SKM-1 (cell line): ENCODE results near the gene GALNT7.

Experiments
- DNase-seq: peaks from one replicate; lab custom pipeline; 2025; ENCODE audit not compliant: unreplicated experiment; lab: John Stamatoyannopoulos, UW

GALNT7 gene

DNA sequence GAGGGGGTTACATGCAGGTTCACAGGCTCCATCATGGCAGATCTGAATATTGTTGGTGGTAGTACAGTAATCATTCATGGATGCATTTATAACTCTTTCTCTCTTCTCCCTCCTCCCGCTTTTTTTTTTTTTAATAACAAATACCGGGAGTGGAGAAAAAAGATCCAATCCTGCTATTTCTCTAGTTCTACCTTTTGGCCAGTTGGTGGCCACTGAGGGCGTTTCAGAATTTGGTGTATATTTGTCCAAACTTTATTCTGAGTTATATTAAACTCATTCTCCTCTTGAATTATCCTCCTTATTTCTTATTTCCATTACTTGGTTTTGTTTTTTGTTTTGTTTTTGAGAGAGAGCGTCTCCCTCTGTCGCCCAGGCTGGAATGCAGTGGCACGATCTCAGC is 90.7 kb downstream of the GALNT7 start:
- no peak for DNase-seq

- DNase-seq = no peak
Observed at GRCh38 chr4:173261052-173261451, 92.4 kb downstream of the GALNT7 start.

GRCh38 chr4:173262375-173262774 is 93.8 kb downstream of the GALNT7 start:
- no peak for DNase-seq

DNA sequence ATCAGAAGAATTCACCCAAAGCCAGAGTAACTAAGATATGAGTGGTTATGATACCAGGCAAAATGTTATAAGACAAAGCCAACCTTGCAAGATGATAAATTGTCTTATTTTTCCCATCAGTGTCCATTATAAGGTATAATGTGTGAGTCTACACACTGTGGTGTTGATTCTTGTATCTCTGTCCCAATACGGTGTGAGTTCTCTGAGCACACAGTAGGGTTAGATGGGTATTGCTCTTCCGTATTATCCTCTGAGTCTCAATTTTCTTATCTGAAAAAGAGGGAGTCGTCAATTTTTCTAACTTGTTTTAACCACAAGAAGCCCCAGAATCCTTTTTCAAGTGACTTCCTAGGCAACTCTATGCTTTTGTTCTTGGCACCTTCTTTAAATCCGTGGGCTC is 95.6 kb downstream of the GALNT7 start:
- no peak for DNase-seq

DNA sequence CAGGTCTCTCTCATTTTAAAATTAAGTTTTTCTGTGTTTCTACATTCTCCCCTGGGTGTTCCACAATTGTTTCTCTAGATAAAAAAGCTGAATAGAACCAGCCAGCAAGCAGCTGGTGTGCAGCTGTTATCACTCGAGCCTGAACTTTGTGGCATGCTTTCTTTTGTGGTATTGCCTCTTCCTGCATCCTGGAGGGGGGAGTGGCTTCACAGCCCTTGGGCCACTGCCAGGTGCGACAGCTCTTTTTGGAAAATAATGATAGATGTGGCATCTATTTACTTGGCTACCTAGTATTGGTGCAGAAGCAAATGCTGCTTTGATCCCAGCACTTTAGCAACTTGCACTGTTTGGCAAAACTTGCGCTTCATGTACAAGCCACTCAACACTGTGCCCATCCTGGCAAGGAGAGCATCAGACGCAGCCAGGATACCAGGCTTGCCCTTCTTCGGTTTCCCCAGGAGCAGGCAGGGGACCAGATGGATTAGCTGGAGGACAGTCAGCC is 96.1 kb downstream of the GALNT7 start:
- no peak for DNase-seq

- DNase-seq = no peak
Observed at GRCh38 chr4:173265751-173266150, 97.1 kb downstream of the GALNT7 start.

DNA sequence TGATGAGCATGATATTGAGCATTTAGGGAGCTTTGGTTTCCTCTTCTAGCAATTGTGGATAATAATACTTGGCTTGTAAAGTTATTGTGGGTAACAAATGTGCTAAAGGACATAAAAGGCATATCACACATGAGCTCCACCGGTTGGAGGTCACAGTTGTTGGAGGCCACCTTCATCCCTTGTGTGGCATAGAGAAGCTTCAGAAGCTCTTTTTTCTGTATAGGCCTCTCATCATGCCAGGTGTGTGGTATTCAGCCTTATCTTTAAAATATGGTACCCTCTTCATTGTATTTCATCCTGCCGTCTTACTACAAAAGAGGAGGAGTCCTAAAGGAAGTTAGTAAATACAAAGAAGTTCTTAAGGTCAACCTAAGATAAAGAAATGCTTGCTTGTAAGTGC is 99.1 kb downstream of the GALNT7 start:
- DNase-seq = no peak

DNA sequence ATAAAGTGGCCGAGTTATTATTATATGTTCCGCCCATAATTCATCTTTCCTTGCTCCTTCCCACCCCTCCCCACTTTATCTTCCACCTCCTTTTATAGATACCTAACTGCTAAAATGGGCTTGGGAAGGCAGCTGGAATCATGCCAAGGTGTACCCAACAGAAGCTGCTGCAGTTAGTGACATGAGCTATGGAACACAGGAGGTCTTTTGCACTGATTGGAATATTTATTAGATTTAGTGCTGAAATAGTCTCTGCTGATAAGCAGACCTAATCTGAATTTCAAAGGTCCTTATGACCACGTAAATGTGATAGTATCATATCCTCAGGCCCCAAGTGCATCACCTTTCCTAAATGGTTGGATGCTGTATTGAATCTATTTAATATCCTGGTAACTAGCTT is 100.7 kb downstream of the GALNT7 start:
- DNase-seq = no peak

- no peak for DNase-seq
Observed at GRCh38 chr4:173270312-173271027, 101.9 kb downstream of the GALNT7 start.

DNA sequence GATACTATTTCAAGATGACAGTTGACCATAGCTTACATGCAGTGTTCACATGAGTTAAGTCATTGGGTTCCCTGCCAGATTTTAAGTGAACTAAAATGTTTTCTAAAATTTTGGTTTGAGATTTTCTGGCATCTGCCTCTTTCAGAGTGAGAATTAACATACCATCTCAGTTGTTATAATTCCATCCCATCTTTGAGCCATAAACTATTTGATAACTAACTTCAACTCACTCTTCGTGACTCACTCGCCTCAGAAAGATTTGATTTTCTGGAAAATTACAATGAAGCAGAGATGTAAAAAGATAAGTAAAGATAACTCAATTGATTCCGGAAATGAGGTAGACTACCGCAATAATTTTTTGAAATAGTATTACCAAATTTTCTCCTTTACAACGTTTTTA is 103.7 kb downstream of the GALNT7 start:
- DNase-seq = no peak

- no peak for DNase-seq
Observed at GRCh38 chr4:173272996-173273395, 104.4 kb downstream of the GALNT7 start.

DNA sequence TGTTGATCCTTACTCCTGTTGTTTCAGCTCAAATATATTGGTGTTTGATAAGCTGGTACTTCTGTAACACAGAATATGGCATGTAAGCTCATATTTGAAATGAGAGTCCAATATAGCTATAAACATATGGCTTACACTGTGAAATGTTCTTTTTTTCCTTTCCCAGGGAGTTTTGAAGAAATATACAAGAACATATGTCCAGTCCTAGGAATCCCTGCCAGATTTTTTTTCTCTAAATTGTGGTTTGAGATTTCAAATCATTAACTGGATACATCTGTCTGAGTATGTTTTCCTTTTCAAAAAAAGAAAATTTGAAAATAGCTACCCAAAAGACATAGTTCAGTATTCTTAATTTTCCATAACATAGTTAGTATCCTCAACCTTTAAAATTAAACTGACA is 105.3 kb downstream of the GALNT7 start:
- DNase-seq = no peak

- DNase-seq = no peak
Observed at GRCh38 chr4:173274744-173275143, 106.1 kb downstream of the GALNT7 start.

- DNase-seq = no peak
Observed at GRCh38 chr4:173275150-173275549, 106.5 kb downstream of the GALNT7 start.

DNA sequence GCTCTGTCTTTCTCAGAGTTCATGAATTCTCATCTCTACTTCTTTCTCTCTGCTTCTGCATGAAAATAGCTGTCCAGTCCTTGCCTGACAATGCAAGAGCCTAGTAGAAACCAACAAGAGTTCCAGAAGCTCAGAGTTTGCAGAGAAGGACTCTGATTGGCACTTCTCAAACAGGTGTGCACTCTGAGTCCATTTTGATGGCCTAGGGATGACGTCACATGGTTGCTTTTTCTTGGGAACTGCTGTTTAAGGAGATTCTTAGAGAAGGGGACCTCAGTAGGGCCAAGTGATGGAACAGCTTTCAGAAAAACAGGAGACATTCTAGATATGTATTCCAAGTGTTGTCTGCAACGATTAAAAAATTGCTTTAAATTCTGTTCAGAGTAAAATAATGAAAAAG is 108.7 kb downstream of the GALNT7 start:
- no peak for DNase-seq

- DNase-seq = peak; percentile 41
Observed at GRCh38 chr4:173280998-173281397, 112.4 kb downstream of the GALNT7 start.

- peak; percentile 85 for DNase-seq
Observed at GRCh38 chr4:173281406-173282255, 113.0 kb downstream of the GALNT7 start.

DNA sequence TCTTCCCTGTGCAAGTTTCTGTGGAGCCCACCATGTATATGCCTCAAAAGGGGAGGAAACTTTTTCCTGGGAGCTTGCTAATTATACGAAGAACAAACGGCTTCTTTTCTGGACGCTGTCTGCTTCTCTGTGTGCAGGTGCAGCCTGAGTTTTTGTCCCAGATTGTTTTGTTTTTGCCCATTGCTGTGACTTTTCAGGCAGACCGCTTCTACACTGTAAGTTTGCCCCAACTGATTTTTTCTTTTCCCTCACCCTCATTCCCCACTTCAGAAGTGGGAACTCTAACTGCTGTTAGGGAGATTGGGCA is 113.6 kb downstream of the GALNT7 start:
- DNase-seq = no peak

GRCh38 chr4:173282626-173283025 is 114.0 kb downstream of the GALNT7 start:
- DNase-seq = no peak

- DNase-seq = no peak
Observed at GRCh38 chr4:173284463-173284862, 115.9 kb downstream of the GALNT7 start.

DNA sequence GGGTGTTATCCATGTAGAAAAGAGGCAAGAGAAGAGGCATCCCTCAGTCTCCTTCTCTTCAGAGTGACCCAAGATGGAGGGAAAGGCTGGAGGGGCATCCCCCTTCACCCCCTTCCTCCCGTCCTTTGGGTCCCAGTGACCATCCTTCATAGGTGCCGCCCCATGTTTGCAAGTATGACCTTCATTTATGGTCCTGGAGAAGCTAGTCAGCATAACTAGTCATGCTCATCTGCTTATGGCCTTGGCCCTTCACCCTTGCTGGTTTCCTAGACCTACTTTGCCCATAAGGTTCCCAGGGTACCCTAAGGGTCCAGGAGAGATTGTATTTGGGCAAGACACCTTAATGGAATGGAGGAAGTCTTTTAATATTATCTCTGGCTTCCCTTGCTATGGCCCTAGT is 118.9 kb downstream of the GALNT7 start:
- DNase-seq = no peak

GRCh38 chr4:173288296-173288695 is 119.7 kb downstream of the GALNT7 start:
- DNase-seq = peak; percentile 77
